Measurements from ENCODE around the gene DNM2. TPM values are rescaled to one million over a fixed set of nuclear protein-coding genes. Genes with fewer than 3 reads are reported as not detected.

The DNM2 gene
- total and polyA plus RNA-seq, 9 of the 15 experiments (the other 6 are each of a cell fraction or from before 2014, with no cell fraction given) = 2.2 to 161 (median 72.6) TPM

GRCh38 chr19:10805758-10806247 lies 87.9 kb downstream of the DNM2 start:
- Histone ChIP-seq H3K79me2 (ENCODE audit: control insufficient read depth, insufficient read depth, low read length) (no peaks in the 10 kb centered on the region), H3K9me3 (replicated peaks; ENCODE audit: control insufficient read depth, insufficient read depth, low read depth, low read length) (no peaks in the 10 kb centered on the region; the same call in 1 of the 2 replicates), H3K27me3 (ENCODE audit: control insufficient read depth in 2 of 2, insufficient read depth in 2 of 2, low read length in 2 of 2) (no peaks in the 10 kb centered on the region), H3K36me3 (ENCODE audit: control insufficient read depth, insufficient read depth, low read length) (peaks cover 65% of the 10 kb centered on the region), H3K4me3 (no peak overlapping the region), H3K9ac (ENCODE audit: insufficient read depth in 1 of 2, low read depth in 2 of 2, low read length in 2 of 2) (no peak overlapping the region), H3K27ac (ENCODE audit: extremely low read depth, low read depth, low read length) (no peak overlapping the region), H3K4me2 (ENCODE audit: insufficient read depth, low read length) (no peak overlapping the region), H4K20me1 (replicated peaks; ENCODE audit: control insufficient read depth, insufficient read depth, low read length) (no peaks in the 10 kb centered on the region), H2AFZ (ENCODE audit: low read depth, low read length) (no peak overlapping the region), H3K9me1 (ENCODE audit: control insufficient read depth, insufficient read depth, low read length) (no peaks in the 10 kb centered on the region), H3K4me1 (replicated peaks in 1 of 2; ENCODE audit: control insufficient read depth in 2 of 2, insufficient read depth in 2 of 2, low read length in 2 of 2) (peaks cover 21 to 24% of the 10 kb centered on the region in 2 experiments)
- ChIA-PET CTCF (ENCODE audit: low intra/inter-chr PET ratio) (no interaction called here), POLR2A (interaction anchor here (0.6 to 2.4 kb wide), 5 partner anchors 10 to 88 kb away, joined by 3 to 7 read pairs (median 3); partner anchors contain the start of gene DNM2)
- intact Hi-C loops (cut with micrococcal nuclease) = no loop called here
- WGBS (ENCODE audit: insufficient coverage, low coverage, missing lambda C conversion rate) = 85% methylated on average over 5 of the region's 11 CpGs
- no peak for ATAC-seq
- in situ Hi-C loops (cut with MboI) = no loop called here
- BruUV-seq (replicated peaks) = no TSS peak
- no peak for FAIRE-seq
- DNase-seq (ENCODE audit: extremely low read depth in 1 of 4, low spot score in 3 of 4) = no peak
- TF ChIP-seq ZNF311 (CRISPR knock-in tag; IDR thresholded peaks at IDR 0.05) (no peak), POLR2AphosphoS5 (IDR thresholded peaks at IDR 0.05; ENCODE audit: control insufficient read depth, insufficient read depth, low read depth, low read length) (no peak), FOXK1 (CRISPR knock-in tag; IDR thresholded peaks at IDR 0.05; ENCODE audit: borderline replicate concordance) (no peak), TBL1XR1 (IDR thresholded peaks at IDR 0.05; ENCODE audit: low read length in 2 of 2) (no peak), ZNF583 (CRISPR knock-in tag; IDR thresholded peaks at IDR 0.05) (no peak), ZFX (CRISPR knock-in tag; IDR thresholded peaks at IDR 0.05) (no peak), FOXO4 (CRISPR knock-in tag; IDR thresholded peaks at IDR 0.05) (no peak), FOXJ3 (CRISPR knock-in tag; IDR thresholded peaks at IDR 0.05) (no peak), RBM34 (IDR thresholded peaks at IDR 0.05; ENCODE audit: borderline replicate concordance, insufficient read depth, low read length) (no peak), MXD1 (CRISPR knock-in tag; IDR thresholded peaks at IDR 0.05; ENCODE audit: borderline replicate concordance, poor library complexity, severe bottlenecking) (no peak), ZNF253 (CRISPR knock-in tag; conservative IDR thresholded peaks at IDR 0.05) (no peak), GTF2A2 (tag; IDR thresholded peaks at IDR 0.05) (no peak), ZNF407 (IDR thresholded peaks at IDR 0.05; ENCODE audit: low read depth) (no peak)
